ENCODE measurements around the gene ADARB2.

GRCh38 chr10:1666147-1666546 is 71.2 kb downstream of the ADARB2 start:
- TF ChIP-seq SIN3A (IDR thresholded peaks at IDR 0.05; ENCODE audit: borderline replicate concordance, insufficient read depth, low read length) = no peak
- TF ChIP-seq POLR2AphosphoS5 (IDR thresholded peaks at IDR 0.05; ENCODE audit: low read depth, low read length) = no peak
